NCI-H748 (cell line): ENCODE measurements around the gene PPP1R2.
"Not testable (repeated sequence)": the region's sequence is repeated elsewhere in the genome, so short reads cannot be mapped to it uniquely, and the experiment has no call there.

Experiments
- DNase-seq: peaks from one replicate; lab custom pipeline; 2025; ENCODE audit not compliant: unreplicated experiment; lab: John Stamatoyannopoulos, UW

PPP1R2 gene

GRCh38 chr3:195542698-195543499 is at the start of gene PPP1R2:
Gene PPP1R2, minus strand, starts transcription at chr3:195543325. Its CDS starts 300 bp downstream, at chr3:195543025.
- peak; percentile 86 for DNase-seq

- no peak for DNase-seq
These were observed 48.7 kb upstream of the PPP1R2 start for GRCh38 chr3:195591852-195592251.

- DNase-seq: no peak
These were observed 48.1 kb upstream of the PPP1R2 start for GRCh38 chr3:195591220-195591619.

GRCh38 chr3:195590381-195590780 is 47.3 kb upstream of the PPP1R2 start:
- not testable (repeated sequence) for DNase-seq

GRCh38 chr3:195589796-195590195 is 46.7 kb upstream of the PPP1R2 start:
- DNase-seq: not testable (repeated sequence)

- no peak for DNase-seq
These were observed 44.7 kb upstream of the PPP1R2 start for GRCh38 chr3:195587824-195588223.

GRCh38 chr3:195587406-195587805 is 44.3 kb upstream of the PPP1R2 start:
- no peak for DNase-seq

GRCh38 chr3:195584543-195584870 is 41.4 kb upstream of the PPP1R2 start:
- DNase-seq: no peak

- DNase-seq: peak; percentile 60
These were observed 40.9 kb upstream of the PPP1R2 start, which contains the start of gene APOD for GRCh38 chr3:195583831-195584542. Gene APOD, minus strand, starts transcription at chr3:195583940. Its CDS starts 4,479 bp downstream, at chr3:195579461.

GRCh38 chr3:195582947-195583346 is 39.8 kb upstream of the PPP1R2 start:
- DNase-seq: no peak

GRCh38 chr3:195580744-195581443 is 37.8 kb upstream of the PPP1R2 start:
- no peak for DNase-seq

- DNase-seq: no peak
These were observed 36.2 kb upstream of the PPP1R2 start for GRCh38 chr3:195579281-195579680.

GRCh38 chr3:195578565-195578964 is 35.4 kb upstream of the PPP1R2 start:
- DNase-seq: no peak

GRCh38 chr3:195577645-195578177 is 34.6 kb upstream of the PPP1R2 start:
- DNase-seq: no peak

GRCh38 chr3:195574497-195575304 is 31.6 kb upstream of the PPP1R2 start:
- DNase-seq: no peak

GRCh38 chr3:195573611-195574496 is 30.7 kb upstream of the PPP1R2 start:
- DNase-seq: no peak

GRCh38 chr3:195571361-195571760 is 28.2 kb upstream of the PPP1R2 start:
- no peak for DNase-seq

- no peak for DNase-seq
These were observed 27.8 kb upstream of the PPP1R2 start for GRCh38 chr3:195570912-195571311.

GRCh38 chr3:195570344-195570743 is 27.2 kb upstream of the PPP1R2 start:
- DNase-seq: no peak

- no peak for DNase-seq
These were observed 25.5 kb upstream of the PPP1R2 start for GRCh38 chr3:195568630-195569029.
